IMR-90 (cell line): Measurements from ENCODE around the gene ELAVL4. TPM values are rescaled to one million over a fixed set of nuclear protein-coding genes. Genes with fewer than 3 reads are reported as not detected.

Experiments
- ATAC-seq: fragments of 200-7000 bp; cut with Tn5 transposase; 2 replicates; pipeline ENCODE4 v1.9.1; 2020; ENCODE audit warnings: low read depth, mild to moderate bottlenecking, moderate library complexity
- BruUV-seq: library from RNA; stranded (reverse); fragments of 400-500 nt; replicated peaks from 2 replicates; lab custom pipeline; 2021; lab: Mats Ljungman, UMichigan
- CTCF ChIA-PET: fragments of 300-600 bp; formaldehyde crosslinking; extraction: SDS; loops from one replicate; lab custom pipeline; 2021; ENCODE audit warnings: antibody characterized with exemption; lab: Yijun Ruan, JAX
- POLR2A ChIA-PET: fragments of 300-600 bp; sonication (Branson Sonifier 250); formaldehyde crosslinking; loops from one replicate; lab custom pipeline; 2022; ENCODE audit warnings: antibody characterized with exemption; ENCODE audit not compliant: unreplicated experiment; lab: Charles Lee
- DNase-seq: peaks from one replicate; pipeline ENCODE4 v3.0.0; 2013
- H2AFZ ChIP-seq: replicated peaks from 2 replicates; pipeline ENCODE3; 2013; ENCODE audit warnings: low read length, mild to moderate bottlenecking; ENCODE audit not compliant: poor library complexity
- H2AK5ac ChIP-seq: 2 replicates; pipeline ENCODE4 v1.6.1; 2013; ENCODE audit warnings: low read depth, low read length, inconsistent platforms
- H2AK9ac ChIP-seq: replicated peaks from 2 replicates; pipeline ENCODE3; 2013; ENCODE audit warnings: mild to moderate bottlenecking, low read depth, low read length, moderate library complexity; ENCODE audit not compliant: poor library complexity
- H2BK120ac ChIP-seq: 2 replicates; pipeline ENCODE4 v1.6.1; 2013; ENCODE audit warnings: low read depth, low read length, inconsistent platforms
- H2BK15ac ChIP-seq: 3 replicates; pipeline ENCODE4 v1.6.1; 2013; ENCODE audit warnings: low read depth, low read length, inconsistent platforms
- H2BK20ac ChIP-seq: 2 replicates; pipeline ENCODE4 v1.6.1; 2013; ENCODE audit warnings: low read depth, mild to moderate bottlenecking, inconsistent platforms, low read length, moderate library complexity
- H2BK5ac ChIP-seq: 2 replicates; pipeline ENCODE4 v1.6.1; 2013; ENCODE audit warnings: mild to moderate bottlenecking, low read depth, low read length, inconsistent platforms; ENCODE audit not compliant: poor library complexity, severe bottlenecking
- H3K14ac ChIP-seq: replicated peaks from 2 replicates; pipeline ENCODE4 v1.6.1; 2013; ENCODE audit warnings: low read depth, low read length, inconsistent platforms
- H3K18ac ChIP-seq: 2 replicates; pipeline ENCODE4 v1.6.1; 2013; ENCODE audit warnings: low read depth, low read length, control low read depth
- H3K23ac ChIP-seq: 2 replicates; pipeline ENCODE4 v1.6.1; 2013; ENCODE audit warnings: low read depth, low read length, inconsistent platforms
- H3K27ac ChIP-seq: 2 replicates; pipeline ENCODE4 v1.5.1; 2013; ENCODE audit warnings: mild to moderate bottlenecking, control low read depth, low read length; ENCODE audit not compliant: insufficient read depth
- H3K27me3 ChIP-seq: 2 replicates; pipeline ENCODE4 v1.6.1; 2013; ENCODE audit warnings: low read length; ENCODE audit not compliant: control insufficient read depth, insufficient read depth
- H3K36me3 ChIP-seq: 2 replicates; pipeline ENCODE4 v1.6.1; 2013; ENCODE audit warnings: low read length, mixed read lengths; ENCODE audit not compliant: control insufficient read depth, insufficient read depth
- H3K4ac ChIP-seq: 2 replicates; pipeline ENCODE4 v1.6.1; 2013; ENCODE audit warnings: low read depth, low read length, inconsistent platforms
- H3K4me1 ChIP-seq: 2 replicates; pipeline ENCODE4 v1.6.1; 2013; ENCODE audit warnings: low read length, mixed read lengths; ENCODE audit not compliant: control insufficient read depth, insufficient read depth
- H3K4me2 ChIP-seq: 2 replicates; pipeline ENCODE4 v1.6.1; 2013; ENCODE audit warnings: low read depth, mild to moderate bottlenecking, control low read depth, low read length, moderate library complexity
- H3K4me3 ChIP-seq: 2 replicates; pipeline ENCODE4 v1.5.1; 2013; ENCODE audit warnings: low read depth, mild to moderate bottlenecking, control low read depth, low read length, moderate library complexity; ENCODE audit not compliant: insufficient read depth
- H3K56ac ChIP-seq: 2 replicates; pipeline ENCODE4 v1.6.1; 2013; ENCODE audit warnings: low read length, inconsistent platforms; ENCODE audit not compliant: insufficient read depth; ENCODE audit errors: extremely low read depth
- H3K79me1 ChIP-seq, 2 experiments: 2 replicates each; pipeline ENCODE4 v1.6.1; 2013; ENCODE audit warnings: low read length in 2 of 2, inconsistent platforms in 1 of 2, low read depth in 1 of 2
- H3K9ac ChIP-seq: 2 replicates; pipeline ENCODE4 v1.6.1; 2013; ENCODE audit warnings: low read depth, low read length, control low read depth
- H3K9me1 ChIP-seq: 2 replicates; pipeline ENCODE4 v1.6.1; 2013; ENCODE audit warnings: low read length, inconsistent platforms; ENCODE audit not compliant: insufficient read depth
- H3K9me3 ChIP-seq: 2 replicates; pipeline ENCODE4 v1.6.1; 2013; ENCODE audit warnings: low read length; ENCODE audit not compliant: control insufficient read depth, insufficient read depth
- H4K20me1 ChIP-seq: 2 replicates; pipeline ENCODE4 v1.6.1; 2013; ENCODE audit warnings: low read length, inconsistent platforms; ENCODE audit not compliant: insufficient read depth
- H4K5ac ChIP-seq: 2 replicates; pipeline ENCODE4 v1.6.1; 2013; ENCODE audit warnings: mild to moderate bottlenecking, low read depth, low read length, control low read depth
- H4K8ac ChIP-seq, 2 experiments: 2 replicates each; pipeline ENCODE4 v1.6.1; 2013; ENCODE audit warnings: low read depth in 2 of 2, low read length in 2 of 2, control low read depth in 1 of 2, inconsistent platforms in 1 of 2
- H4K91ac ChIP-seq: 2 replicates; pipeline ENCODE4 v1.6.1; 2013; ENCODE audit warnings: low read depth, low read length, inconsistent platforms; ENCODE audit not compliant: insufficient read depth
- BHLHE40 ChIP-seq: fragments of 150-350 bp; IDR thresholded peaks from 2 replicates; pipeline ENCODE4 v1.6.1; 2016; ENCODE audit warnings: mild to moderate bottlenecking, low read depth, low read length
- CEBPB ChIP-seq: IDR thresholded peaks from 2 replicates; pipeline ENCODE4 v1.6.1; 2012; ENCODE audit warnings: low read depth, low read length, improper control_type of control experiment
- CHD1 ChIP-seq: IDR thresholded peaks from 2 replicates; pipeline ENCODE4 v1.6.1; 2012; ENCODE audit warnings: low read depth, low read length, improper control_type of control experiment
- FOS ChIP-seq: fragments of 150-350 bp; IDR thresholded peaks from 2 replicates; pipeline ENCODE4 v1.6.1; 2016; ENCODE audit warnings: low read depth, low read length
- MAFK ChIP-seq: IDR thresholded peaks from 2 replicates; pipeline ENCODE4 v1.6.1; 2012; ENCODE audit warnings: low read depth, low read length, improper control_type of control experiment
- MAZ ChIP-seq: IDR thresholded peaks from 2 replicates; pipeline ENCODE4 v1.6.1; 2012; ENCODE audit warnings: low read depth, mild to moderate bottlenecking, low read length, improper control_type of control experiment, moderate library complexity, borderline replicate concordance
- MXI1 ChIP-seq: IDR thresholded peaks from 2 replicates; pipeline ENCODE4 v1.6.1; 2012; ENCODE audit warnings: low read depth, mild to moderate bottlenecking, low read length, moderate library complexity, borderline replicate concordance
- NFE2L2 ChIP-seq: fragments of 150-350 bp; IDR thresholded peaks from 2 replicates; pipeline ENCODE4 v1.6.1; 2016; ENCODE audit warnings: low read depth, mild to moderate bottlenecking, low read length
- POLR2A ChIP-seq: IDR thresholded peaks from 2 replicates; pipeline ENCODE4 v1.6.1; 2012; ENCODE audit warnings: mild to moderate bottlenecking, low read depth, low read length
- RAD21 ChIP-seq: IDR thresholded peaks from 2 replicates; pipeline ENCODE4 v1.6.1; 2012; ENCODE audit warnings: low read length, improper control_type of control experiment
- RCOR1 ChIP-seq: IDR thresholded peaks from 2 replicates; pipeline ENCODE4 v1.6.1; 2012; ENCODE audit warnings: mild to moderate bottlenecking, low read length, improper control_type of control experiment; ENCODE audit not compliant: insufficient replicate concordance
- RFX5 ChIP-seq: IDR thresholded peaks from 2 replicates; pipeline ENCODE4 v1.8.0; 2012; ENCODE audit warnings: low read depth, mild to moderate bottlenecking, low read length, moderate library complexity
- USF2 ChIP-seq: fragments of 150-350 bp; IDR thresholded peaks from 2 replicates; pipeline ENCODE4 v1.6.1; 2017; ENCODE audit warnings: mild to moderate bottlenecking, antibody characterized with exemption, low read length, low read depth
- WGBS, 2 experiments: methylation state at CpG; one replicate each; pipeline versions ENCODE4 v1.1.5 to v1.1.7; 2013; ENCODE audit warnings: missing lambda C conversion rate in 2 of 2; ENCODE audit not compliant: insufficient read length in 1 of 2; ENCODE audit errors: extremely low coverage in 2 of 2; 5-methylcytosine and 5-hydroxymethylcytosine counted together
- dilution Hi-C: fragments of 300-500 bp; cut with HindIII; formaldehyde crosslinking; loops from one replicate; pipeline ENCODE4 v1.14.3; 2018; ENCODE audit warnings: low sequenced_read_pairs; ENCODE audit not compliant: unreplicated experiment
- in situ Hi-C: fragments of 300-500 bp; cut with MboI; formaldehyde crosslinking; loops from 3 replicates; pipeline ENCODE4 v1.14.3; 2019; ENCODE audit warnings: low sequenced_read_pairs, inconsistent platforms, mixed read lengths
- intact Hi-C: fragments of 100-400 bp; cut with micrococcal nuclease; formaldehyde crosslinking; loops from 2 replicates; pipeline ENCODE4 v1.10.0; 2022
- polyA plus RNA-seq, 3 experiments: library from polyadenylated mRNA; depleted of rRNA; stranded (reverse); fragments of >200 nt; gene quantifications; 2 replicates each; pipeline ENCODE4 v1.2.3, GENCODE V29; 2012; ENCODE audit warnings: low replicate concordance in 1 of 3
- total RNA-seq: library from RNA; depleted of rRNA; stranded (reverse); fragments of >200 nt; gene quantifications from 2 replicates; pipeline ENCODE4 v1.2.3, GENCODE V29; 2012
- TF ChIP-seq, protein P1 (sequence below): conservative IDR thresholded peaks from 2 replicates; pipeline ENCODE4 v1.5.1; 2012; ENCODE audit warnings: mild to moderate bottlenecking, low read depth, low read length, improper control_type of control experiment

Gene ELAVL4
- total and polyA plus RNA-seq, 2 of the 4 experiments (the other 2 are of a cell fraction): not detected

GRCh38 chr1:50110656-50111055 is 1.9 kb downstream of the ELAVL4 start:
- no peak overlapping the region for H3K23ac ChIP-seq
- H3K14ac ChIP-seq: no peak overlapping the region
- H3K9me3 ChIP-seq: no peaks in the 10 kb centered on the region; the same call in 1 of the 2 replicates
- H2BK15ac ChIP-seq: no peak overlapping the region
- WGBS, 2 experiments: 7% methylated on average over 4 of the region's 7 CpGs; no CpG with 5 or more reads in 1 of the 2 experiments
- H2BK120ac ChIP-seq: no peak overlapping the region
- H3K79me1 ChIP-seq: no peaks in the 10 kb centered on the region
- no peak overlapping the region for H4K5ac ChIP-seq
- H2BK5ac ChIP-seq: no peak overlapping the region
- H3K4me2 ChIP-seq: no peak overlapping the region
- CTCF ChIA-PET: no interaction called here
- H4K91ac ChIP-seq: no peak overlapping the region
- H2AFZ ChIP-seq: no peak overlapping the region
- no peak overlapping the region for H3K9ac ChIP-seq
- H4K20me1 ChIP-seq: no peaks in the 10 kb centered on the region
- no peak overlapping the region for H3K4me3 ChIP-seq
- H3K9me1 ChIP-seq: no peaks in the 10 kb centered on the region
- in situ Hi-C loops: no loop called here
- ATAC-seq (no peak), DNase-seq (no peak)
- no peak overlapping the region for H3K18ac ChIP-seq
- H4K8ac ChIP-seq: no peak overlapping the region
- no peak overlapping the region for H2AK9ac ChIP-seq
- intact Hi-C loops: no loop called here
- no peak for TF ChIP-seq BHLHE40
- TF ChIP-seq RFX5: no peak
- TF ChIP-seq NFE2L2: no peak
- TF ChIP-seq, protein P1, sequence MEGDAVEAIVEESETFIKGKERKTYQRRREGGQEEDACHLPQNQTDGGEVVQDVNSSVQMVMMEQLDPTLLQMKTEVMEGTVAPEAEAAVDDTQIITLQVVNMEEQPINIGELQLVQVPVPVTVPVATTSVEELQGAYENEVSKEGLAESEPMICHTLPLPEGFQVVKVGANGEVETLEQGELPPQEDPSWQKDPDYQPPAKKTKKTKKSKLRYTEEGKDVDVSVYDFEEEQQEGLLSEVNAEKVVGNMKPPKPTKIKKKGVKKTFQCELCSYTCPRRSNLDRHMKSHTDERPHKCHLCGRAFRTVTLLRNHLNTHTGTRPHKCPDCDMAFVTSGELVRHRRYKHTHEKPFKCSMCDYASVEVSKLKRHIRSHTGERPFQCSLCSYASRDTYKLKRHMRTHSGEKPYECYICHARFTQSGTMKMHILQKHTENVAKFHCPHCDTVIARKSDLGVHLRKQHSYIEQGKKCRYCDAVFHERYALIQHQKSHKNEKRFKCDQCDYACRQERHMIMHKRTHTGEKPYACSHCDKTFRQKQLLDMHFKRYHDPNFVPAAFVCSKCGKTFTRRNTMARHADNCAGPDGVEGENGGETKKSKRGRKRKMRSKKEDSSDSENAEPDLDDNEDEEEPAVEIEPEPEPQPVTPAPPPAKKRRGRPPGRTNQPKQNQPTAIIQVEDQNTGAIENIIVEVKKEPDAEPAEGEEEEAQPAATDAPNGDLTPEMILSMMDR: no peak
- TF ChIP-seq CEBPB: no peak
- no peak for TF ChIP-seq CHD1
- no peak for TF ChIP-seq RCOR1
- TF ChIP-seq FOS: no peak
- TF ChIP-seq USF2: no peak
- TF ChIP-seq MAFK: no peak
- TF ChIP-seq MAZ: no peak
- TF ChIP-seq RAD21: no peak
- no peak for TF ChIP-seq POLR2A
- no peak for TF ChIP-seq MXI1
- H3K56ac ChIP-seq: no peak overlapping the region
- no peak overlapping the region for H3K4ac ChIP-seq
- POLR2A ChIA-PET: no interaction called here
- H3K27ac ChIP-seq: no peak overlapping the region
- H2AK5ac ChIP-seq: no peak overlapping the region
- H2BK20ac ChIP-seq: no peak overlapping the region
- no peaks in the 10 kb centered on the region for H3K27me3 ChIP-seq
- dilution Hi-C loops: no loop called here
- no peaks in the 10 kb centered on the region for H3K4me1 ChIP-seq
- no peaks in the 10 kb centered on the region for H3K36me3 ChIP-seq
- no TSS peak for BruUV-seq
